A673 (cell line): ENCODE measurements around the gene TM4SF5. TPM values are rescaled to one million over a fixed set of nuclear protein-coding genes. Genes with fewer than 3 reads are reported as not detected.

Source experiments
- BruUV-seq: library from RNA; stranded (reverse); fragments of 400-500 nt; replicated peaks from 2 replicates; lab custom pipeline; 2021; lab: Mats Ljungman, UMichigan
- CTCF ChIA-PET: fragments of 300-600 bp; sonication (Branson Sonifier 250); formaldehyde crosslinking; loops from one replicate; lab custom pipeline; 2022; ENCODE audit warnings: antibody characterized with exemption; lab: Charles Lee
- POLR2A ChIA-PET: fragments of 300-600 bp; sonication (Branson Sonifier 250); formaldehyde crosslinking; loops from one replicate; lab custom pipeline; 2022; ENCODE audit warnings: antibody characterized with exemption; ENCODE audit not compliant: low non-redundant PET; lab: Charles Lee
- DNase-seq: peaks from one replicate; pipeline ENCODE4 v3.0.0-alpha.2; 2015; ENCODE audit warnings: low spot score
- H3K27ac ChIP-seq: fragments of 200-600 bp; sonication (generic); 2 replicates; pipeline ENCODE4 v1.5.1; 2016; ENCODE audit warnings: mixed run types, low read depth, mild to moderate bottlenecking, mixed read lengths, antibody characterized with exemption, low read length; ENCODE audit not compliant: poor library complexity, severe bottlenecking
- H3K27me3 ChIP-seq: fragments of 200-600 bp; sonication (generic); replicated peaks from 2 replicates; pipeline ENCODE4 v1.6.1; 2017; ENCODE audit warnings: mixed run types, low read depth, mild to moderate bottlenecking, mixed read lengths, antibody characterized with exemption, low read length; ENCODE audit not compliant: insufficient read depth, poor library complexity
- H3K36me3 ChIP-seq: fragments of 200-600 bp; sonication (generic); 2 replicates; pipeline ENCODE4 v1.6.1; 2016; ENCODE audit warnings: mixed run types, mild to moderate bottlenecking, mixed read lengths, antibody characterized with exemption, low read length; ENCODE audit not compliant: insufficient read depth, poor library complexity, severe bottlenecking
- H3K4me1 ChIP-seq: fragments of 200-600 bp; sonication (generic); 2 replicates; pipeline ENCODE4 v1.6.1; 2017; ENCODE audit warnings: mixed run types, mild to moderate bottlenecking, mixed read lengths, antibody characterized with exemption, low read length; ENCODE audit not compliant: insufficient read depth, poor library complexity, severe bottlenecking
- H3K4me3 ChIP-seq: fragments of 200-600 bp; sonication (generic); 2 replicates; pipeline ENCODE4 v1.5.1; 2016; ENCODE audit warnings: low read depth, mixed run types, mild to moderate bottlenecking, mixed read lengths, low read length; ENCODE audit not compliant: poor library complexity, severe bottlenecking
- H3K9me3 ChIP-seq: fragments of 200-600 bp; sonication (generic); 2 replicates; pipeline ENCODE4 v1.6.1; 2016; ENCODE audit warnings: mixed run types, low read depth, mild to moderate bottlenecking, mixed read lengths, antibody characterized with exemption, low read length; ENCODE audit not compliant: poor library complexity, severe bottlenecking
- CTCF ChIP-seq: fragments of 300-800, 200-600 bp; sonication (generic); conservative IDR thresholded peaks from 2 replicates; pipeline ENCODE4 v1.5.1; 2017; ENCODE audit warnings: low read depth, mild to moderate bottlenecking, antibody characterized with exemption, low read length, moderate library complexity, mixed read lengths
- EZH2 ChIP-seq: fragments of 200-600 bp; sonication (generic); IDR thresholded peaks from 2 replicates; pipeline ENCODE4 v1.6.1; 2017; ENCODE audit warnings: borderline replicate concordance, low read depth, mild to moderate bottlenecking, mixed read lengths, antibody characterized with exemption, low read length; ENCODE audit not compliant: poor library complexity, severe bottlenecking
- intact Hi-C: fragments of 100-400 bp; cut with micrococcal nuclease; formaldehyde crosslinking; loops from one replicate; pipeline ENCODE4 v1.10.0; 2022; ENCODE audit not compliant: unreplicated experiment
- total RNA-seq: library from RNA; stranded (reverse); gene quantifications from 2 replicates; pipeline ENCODE4 v1.2.3, GENCODE V29; 2021

Gene TM4SF5
- total RNA-seq, 1 experiment from 2014 or later = not detected

GRCh38 chr17:4753392-4753791 lies 18.3 kb upstream of the TM4SF5 start:
- intact Hi-C loops = no loop called here
- H3K4me1 ChIP-seq = no peaks in the 10 kb centered on the region
- peaks cover 30% of the 10 kb centered on the region for H3K27me3 ChIP-seq
- H3K27ac ChIP-seq = no peak overlapping the region
- no peaks in the 10 kb centered on the region for H3K36me3 ChIP-seq
- no peak for DNase-seq
- H3K9me3 ChIP-seq = no peaks in the 10 kb centered on the region
- no peak overlapping the region for H3K4me3 ChIP-seq
- TF ChIP-seq EZH2 = no peak
- TF ChIP-seq CTCF = no peak
- CTCF ChIA-PET = no interaction called here
- POLR2A ChIA-PET = interaction anchor here (0.6 kb wide), 1 partner anchor 43 kb away, joined by 3 read pairs; no protein-coding TSS in a partner anchor
- no TSS peak for BruUV-seq

- Histone ChIP-seq H3K9me3 (no peaks in the 10 kb centered on the region), H3K36me3 (no peaks in the 10 kb centered on the region), H3K27ac (no peak overlapping the region), H3K27me3 (peaks cover 4% of the 10 kb centered on the region), H3K4me1 (no peaks in the 10 kb centered on the region), H3K4me3 (no peak overlapping the region)
- POLR2A ChIA-PET = no interaction called here
- CTCF ChIA-PET = no interaction called here
- intact Hi-C loops = no loop called here
- TF ChIP-seq CTCF (no peak), EZH2 (no peak)
- BruUV-seq = no TSS peak
- no peak for DNase-seq
Measured at GRCh38 chr17:4759776-4760236, 11.9 kb upstream of the TM4SF5 start.

DNA sequence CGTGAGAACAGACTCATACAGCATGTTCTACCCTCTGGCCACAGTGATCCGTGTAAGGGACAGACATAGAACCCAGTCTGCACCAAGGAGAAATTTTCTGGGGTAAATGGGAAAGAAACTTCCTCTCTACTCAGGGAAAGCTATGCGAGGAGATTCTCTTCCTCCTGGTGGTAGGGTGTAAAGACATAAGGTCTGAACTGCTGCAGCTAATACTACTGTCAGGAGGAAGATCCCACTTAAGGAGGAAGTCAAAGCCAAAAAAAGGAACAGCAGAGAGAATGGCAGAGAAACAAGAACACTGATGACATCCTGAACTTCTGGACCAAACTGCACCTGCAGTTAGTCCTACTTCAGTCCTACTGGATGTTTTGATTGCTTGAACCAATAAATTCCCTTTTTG lies 7.1 kb upstream of the TM4SF5 start:
- CTCF ChIA-PET = no interaction called here
- DNase-seq = no peak
- TF ChIP-seq CTCF (no peak), EZH2 (no peak)
- H3K27me3 ChIP-seq = no peaks in the 10 kb centered on the region
- POLR2A ChIA-PET = no interaction called here
- H3K27ac ChIP-seq = no peak overlapping the region
- H3K4me3 ChIP-seq = no peak overlapping the region
- intact Hi-C loops = no loop called here
- H3K9me3 ChIP-seq = no peaks in the 10 kb centered on the region
- H3K4me1 ChIP-seq = no peaks in the 10 kb centered on the region
- no TSS peak for BruUV-seq
- H3K36me3 ChIP-seq = no peaks in the 10 kb centered on the region
